ENCODE measurements around the gene DYNC2H1.

GRCh38 chr11:103125462-103125861 lies 16.2 kb downstream of the DYNC2H1 start:
- TF ChIP-seq, protein P1, sequence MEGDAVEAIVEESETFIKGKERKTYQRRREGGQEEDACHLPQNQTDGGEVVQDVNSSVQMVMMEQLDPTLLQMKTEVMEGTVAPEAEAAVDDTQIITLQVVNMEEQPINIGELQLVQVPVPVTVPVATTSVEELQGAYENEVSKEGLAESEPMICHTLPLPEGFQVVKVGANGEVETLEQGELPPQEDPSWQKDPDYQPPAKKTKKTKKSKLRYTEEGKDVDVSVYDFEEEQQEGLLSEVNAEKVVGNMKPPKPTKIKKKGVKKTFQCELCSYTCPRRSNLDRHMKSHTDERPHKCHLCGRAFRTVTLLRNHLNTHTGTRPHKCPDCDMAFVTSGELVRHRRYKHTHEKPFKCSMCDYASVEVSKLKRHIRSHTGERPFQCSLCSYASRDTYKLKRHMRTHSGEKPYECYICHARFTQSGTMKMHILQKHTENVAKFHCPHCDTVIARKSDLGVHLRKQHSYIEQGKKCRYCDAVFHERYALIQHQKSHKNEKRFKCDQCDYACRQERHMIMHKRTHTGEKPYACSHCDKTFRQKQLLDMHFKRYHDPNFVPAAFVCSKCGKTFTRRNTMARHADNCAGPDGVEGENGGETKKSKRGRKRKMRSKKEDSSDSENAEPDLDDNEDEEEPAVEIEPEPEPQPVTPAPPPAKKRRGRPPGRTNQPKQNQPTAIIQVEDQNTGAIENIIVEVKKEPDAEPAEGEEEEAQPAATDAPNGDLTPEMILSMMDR (IDR thresholded peaks at IDR 0.05; ENCODE audit: insufficient read depth, low read length), result no peak
- no peak for TF ChIP-seq SPI1 (IDR thresholded peaks at IDR 0.05; ENCODE audit: borderline replicate concordance, low read depth)
- TF ChIP-seq POLR2AphosphoS5 (IDR thresholded peaks at IDR 0.05; ENCODE audit: low read depth), result no peak
- TF ChIP-seq REST (IDR thresholded peaks at IDR 0.05; ENCODE audit: insufficient replicate concordance, low read depth), result no peak

All from HL-60 (cell line).